AG04449 (cell line): ENCODE data around the gene CCL14.

Source experiments
- CTCF ChIA-PET: fragments of 350-600 bp; formaldehyde crosslinking; extraction: SDS; loops from one replicate; lab custom pipeline; 2021; ENCODE audit warnings: antibody characterized with exemption; lab: Yijun Ruan, JAX
- POLR2A ChIA-PET: fragments of 400-600, 350-600 bp; formaldehyde crosslinking; extraction: SDS; loops from one replicate; lab custom pipeline; 2020; ENCODE audit warnings: antibody characterized with exemption, inconsistent platforms; lab: Yijun Ruan, JAX
- DNase-seq: peaks from one replicate; pipeline ENCODE4 v3.0.0-alpha.2; 2010; ENCODE audit warnings: low read depth, low spot score
- H3K4me3 ChIP-seq: 2 replicates; pipeline ENCODE4 v1.5.1; 2011; ENCODE audit warnings: low read depth, mild to moderate bottlenecking, control low read depth, low read length
- CTCF ChIP-seq: IDR thresholded peaks from one replicate; pipeline ENCODE4 v1.5.1; 2011; ENCODE audit warnings: mild to moderate bottlenecking, moderate library complexity, low read length, control low read depth, inconsistent platforms; ENCODE audit not compliant: insufficient read depth; ENCODE audit errors: missing control alignments

The CCL14 gene

GRCh38 chr17:36008998-36009665 is 22.6 kb upstream of the CCL14 start:
- DNase-seq: no peak
- ChIA-PET POLR2A (interaction anchor here (0.6 kb wide), 1 partner anchor 35 kb away, joined by 3 read pairs; no protein-coding TSS in a partner anchor), CTCF (interaction anchor here (1.4 to 2.0 kb wide), 2 partner anchors 9 to 40 kb away, joined by 3 to 8 read pairs; partner anchors contain the start of gene CCL23)
- no peak overlapping the region for H3K4me3 ChIP-seq
- peak; percentile 18 for TF ChIP-seq CTCF

GRCh38 chr17:36004594-36005108 is 18.1 kb upstream of the CCL14 start:
- no peak overlapping the region for H3K4me3 ChIP-seq
- ChIA-PET POLR2A (no interaction called here), CTCF (interaction anchor here (0.9 kb wide), 2 partner anchors 35 kb away, joined by 3 read pairs; no protein-coding TSS in a partner anchor)
- TF ChIP-seq CTCF: no peak
- no peak for DNase-seq

GRCh38 chr17:36002631-36003030 is 16.1 kb upstream of the CCL14 start:
- ChIA-PET CTCF (no interaction called here), POLR2A (no interaction called here)
- no peak for DNase-seq
- H3K4me3 ChIP-seq: no peak overlapping the region
- no peak for TF ChIP-seq CTCF

GRCh38 chr17:36001862-36002603 is 15.5 kb upstream of the CCL14 start:
- DNase-seq: no peak
- POLR2A ChIA-PET: no interaction called here
- CTCF ChIA-PET: no interaction called here
- no peak overlapping the region for H3K4me3 ChIP-seq
- no peak for TF ChIP-seq CTCF

GRCh38 chr17:36001110-36001771 is 14.7 kb upstream of the CCL14 start, which contains the start of gene CCL15:
TSS of gene CCL15 (minus strand) at chr17:36001553. CDS start at chr17:36001492, 61 bp downstream.
- no peak within 1 kb of the TSS for H3K4me3 ChIP-seq
- no peak for TF ChIP-seq CTCF
- POLR2A ChIA-PET: no interaction called here
- CTCF ChIA-PET: no interaction called here
- no peak for DNase-seq
